GM21390 (cell line): ENCODE measurements around the gene EPHA7.

Experiments used
- ATAC-seq: cut with Tn5 transposase; IDR thresholded peaks from one replicate; pipeline ENCODE4 v1.9.1; 2021; ENCODE audit not compliant: unreplicated experiment

Gene EPHA7

DNA sequence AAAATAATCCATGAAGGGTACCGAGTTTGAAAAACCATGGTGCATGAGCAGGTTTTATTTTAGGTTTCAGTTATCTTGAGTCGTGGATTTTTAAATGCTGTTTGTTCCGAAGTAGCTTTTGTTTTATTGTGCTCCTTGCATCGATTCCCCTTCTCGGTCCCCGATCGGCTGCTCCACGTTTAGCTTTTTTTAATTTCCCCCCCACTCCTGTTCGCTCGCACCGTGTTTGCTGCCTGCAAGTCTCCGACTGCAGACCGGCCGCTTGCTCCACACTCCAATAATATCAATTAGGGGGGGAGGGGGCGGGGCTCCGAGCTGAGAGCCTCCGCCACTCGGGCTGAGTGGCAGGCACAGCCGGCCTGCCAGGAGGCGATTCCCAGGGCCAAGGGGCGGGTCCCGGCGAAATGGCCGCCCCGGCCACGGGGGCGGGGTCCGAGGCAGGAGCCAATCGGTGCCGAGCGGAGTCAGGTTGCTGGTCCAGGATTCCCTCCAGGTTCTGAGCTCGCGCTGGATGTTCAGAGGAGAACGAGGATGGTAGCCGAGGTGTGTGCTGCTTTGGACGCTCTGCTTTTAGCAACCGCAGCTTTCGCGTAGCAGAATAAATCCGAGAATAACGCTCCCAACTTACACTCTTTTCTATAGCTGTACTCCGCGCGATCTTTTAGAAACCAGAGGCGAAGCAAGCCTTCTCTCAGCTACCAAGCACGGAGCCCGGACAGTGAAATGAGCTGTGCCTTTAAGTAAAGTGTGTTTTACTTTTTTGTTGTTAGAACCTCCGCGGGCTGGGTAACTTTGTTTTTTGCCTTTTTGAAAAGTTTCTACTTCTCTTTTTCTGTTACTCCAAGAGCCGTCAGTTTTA lies at the start of gene EPHA7:
TSS of gene EPHA7 (minus strand) at position 256 of the 859 bp plus-strand sequence. CDS start at position 38, 218 bp downstream.
- peak; percentile 90 for ATAC-seq

DNA sequence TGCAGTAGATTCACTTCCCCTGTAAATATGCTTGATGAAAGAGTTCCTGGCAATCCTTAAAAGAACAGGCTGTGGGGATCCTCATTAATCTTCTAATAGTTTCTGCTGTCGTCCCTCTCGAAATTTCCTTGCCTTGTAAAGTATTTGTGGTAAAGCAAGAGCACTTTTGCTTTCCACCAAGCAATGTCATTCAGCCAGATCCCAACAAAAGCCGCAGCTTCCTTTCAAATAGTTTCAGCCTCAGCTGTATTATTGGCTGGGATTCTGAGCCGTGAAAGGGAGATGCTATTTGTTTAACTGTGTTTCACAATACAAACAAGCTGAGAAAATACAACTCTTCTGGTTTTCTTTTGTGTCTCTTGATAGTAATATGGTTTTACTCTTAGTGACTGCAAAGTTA lies 48.9 kb upstream of the EPHA7 start:
- no peak for ATAC-seq

DNA sequence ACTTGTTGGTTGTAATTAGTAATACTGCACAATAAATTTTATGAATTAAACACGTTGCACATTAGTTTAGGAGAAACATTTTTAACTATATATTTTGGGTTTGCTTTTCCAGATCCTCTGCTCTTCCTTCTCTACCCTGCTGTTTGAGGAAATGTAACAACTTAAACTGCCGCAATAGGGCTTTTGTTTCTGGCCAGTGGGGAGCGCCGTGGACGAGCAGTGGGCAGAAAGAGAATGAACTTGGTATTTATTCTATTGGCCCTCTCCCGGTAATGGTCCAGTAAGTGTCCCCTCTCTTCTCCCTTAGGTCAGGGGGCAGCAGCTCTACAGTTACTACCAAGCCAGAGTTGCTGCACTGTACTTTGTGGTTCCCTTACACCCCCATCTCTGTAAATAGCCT lies 35.2 kb upstream of the EPHA7 start:
- no peak for ATAC-seq

DNA sequence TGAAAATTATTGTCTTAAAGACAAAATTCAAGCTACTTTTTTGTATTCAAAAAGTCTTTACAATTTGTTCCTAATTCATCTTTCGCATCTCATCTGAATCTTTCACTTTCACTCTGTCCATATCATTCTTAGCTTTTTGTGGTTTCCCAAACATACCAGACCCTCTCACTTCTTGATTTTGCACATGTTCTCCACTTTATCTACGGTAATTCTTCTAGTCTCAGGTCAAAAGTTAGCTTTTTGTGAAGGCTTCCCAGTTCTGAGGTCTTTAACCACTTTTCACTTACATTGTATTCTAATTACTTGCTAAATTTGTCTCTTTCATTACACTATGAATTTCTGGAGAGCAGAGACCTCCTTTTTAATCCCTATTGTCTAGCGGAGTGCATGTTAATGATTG lies 34.6 kb upstream of the EPHA7 start:
- peak; percentile 82 for ATAC-seq

DNA sequence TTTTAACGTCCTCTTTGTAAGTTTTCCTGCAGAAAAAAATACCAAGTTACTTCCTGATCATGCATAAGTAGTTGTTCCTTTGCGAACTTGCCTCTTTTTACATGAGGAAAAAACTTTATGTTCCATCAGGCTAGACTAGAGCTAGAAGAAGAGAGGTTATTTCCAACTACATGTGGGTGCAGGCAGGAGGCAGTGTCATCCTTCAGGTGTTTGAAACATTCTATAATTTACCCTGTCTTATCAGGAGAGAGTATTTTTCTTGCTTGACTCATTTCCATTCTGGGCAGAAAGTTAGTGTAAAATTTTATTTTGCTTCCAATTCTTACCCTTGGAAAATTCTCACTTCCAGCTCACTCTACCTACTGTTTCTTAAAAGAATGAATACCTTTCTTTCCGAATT lies 28.5 kb upstream of the EPHA7 start:
- no peak for ATAC-seq

DNA sequence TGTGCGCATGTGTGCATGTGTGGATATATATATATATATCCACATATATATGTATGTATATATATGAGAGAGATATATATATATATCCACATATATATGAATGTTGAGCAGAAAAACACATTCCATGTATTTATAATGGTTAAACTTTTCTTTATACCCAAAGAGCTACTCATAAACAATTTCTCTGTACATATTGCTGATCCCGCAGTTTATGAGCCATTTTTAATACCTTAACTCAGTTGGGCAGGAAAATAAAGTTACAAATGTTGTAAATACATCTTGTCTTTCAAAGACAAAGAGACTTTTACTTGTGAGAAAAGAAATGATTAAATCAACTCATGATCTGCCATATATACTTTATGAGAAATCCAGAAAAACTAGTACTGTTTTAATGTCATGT lies 18.1 kb upstream of the EPHA7 start:
- no peak for ATAC-seq

DNA sequence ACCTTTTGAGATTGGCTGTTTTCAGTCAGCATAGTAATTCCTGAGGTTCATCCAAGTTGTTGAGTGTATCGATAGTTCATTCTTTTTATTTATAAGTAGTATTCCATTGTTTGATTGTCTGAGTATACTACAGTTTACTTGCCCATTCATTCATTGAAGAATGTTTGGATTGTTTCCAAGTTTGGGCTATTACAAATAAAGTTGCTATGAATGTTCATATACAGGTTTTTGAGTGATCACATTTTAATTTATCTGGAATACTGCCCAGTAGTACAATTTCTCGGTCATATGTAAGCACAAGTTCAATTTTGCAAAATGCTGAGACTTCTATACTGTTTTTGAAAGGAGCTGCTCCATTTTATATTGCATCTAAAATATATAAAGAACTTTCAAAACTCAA lies 14.2 kb upstream of the EPHA7 start:
- ATAC-seq, result no peak

DNA sequence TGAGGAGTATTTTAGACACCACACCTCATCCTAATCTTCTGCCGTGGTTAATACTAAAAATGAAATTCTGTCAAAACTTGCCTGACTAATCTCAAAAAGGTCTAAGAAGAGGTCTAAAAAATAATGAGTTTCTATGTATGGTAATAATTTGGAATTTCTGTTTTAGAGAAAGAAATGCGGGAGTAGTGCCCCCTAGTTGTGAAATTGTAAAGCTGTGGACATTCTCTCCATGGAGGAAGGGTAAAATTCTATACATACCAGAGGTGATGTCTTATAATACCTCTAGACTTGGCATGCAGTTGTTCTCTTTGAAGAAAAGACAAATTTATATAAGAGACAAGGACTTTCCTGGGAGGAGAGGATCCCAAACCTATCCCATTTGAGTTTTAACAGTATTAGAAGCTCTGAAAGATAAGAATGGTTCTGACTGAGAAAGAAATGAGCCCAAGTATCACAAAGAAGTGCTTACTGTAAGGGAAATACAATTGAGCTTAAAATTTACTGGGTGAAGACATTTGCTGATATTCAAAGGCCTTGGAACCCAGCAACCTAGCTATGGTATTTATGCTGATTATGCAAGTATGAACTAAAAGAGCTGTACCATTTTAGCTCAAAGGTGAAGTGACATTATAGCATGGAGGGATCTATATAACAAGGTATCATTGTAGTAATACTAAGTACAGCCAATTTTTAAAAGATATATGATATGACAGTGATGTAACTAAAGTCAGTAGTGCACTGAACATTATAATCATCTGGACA lies 5.1 kb upstream of the EPHA7 start:
- no peak for ATAC-seq

DNA sequence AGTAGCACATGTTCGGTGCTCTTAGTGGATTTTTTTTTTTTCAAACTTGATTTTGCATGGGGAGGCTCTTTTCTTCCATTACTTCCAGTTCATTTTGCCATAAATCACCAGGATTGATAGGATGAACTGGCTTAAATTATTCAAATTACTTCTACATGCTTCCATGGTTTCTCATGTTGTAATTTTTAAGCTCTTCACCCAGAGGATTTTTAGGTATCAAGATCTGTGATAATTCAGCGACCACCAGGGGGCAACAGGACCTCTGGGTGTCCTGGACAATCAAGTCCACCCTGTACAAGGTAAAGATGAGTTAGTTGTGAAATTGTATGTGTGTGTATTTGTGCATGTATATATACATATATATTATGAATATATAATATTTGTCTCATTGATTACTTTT lies 4.2 kb upstream of the EPHA7 start:
- ATAC-seq, result no peak

DNA sequence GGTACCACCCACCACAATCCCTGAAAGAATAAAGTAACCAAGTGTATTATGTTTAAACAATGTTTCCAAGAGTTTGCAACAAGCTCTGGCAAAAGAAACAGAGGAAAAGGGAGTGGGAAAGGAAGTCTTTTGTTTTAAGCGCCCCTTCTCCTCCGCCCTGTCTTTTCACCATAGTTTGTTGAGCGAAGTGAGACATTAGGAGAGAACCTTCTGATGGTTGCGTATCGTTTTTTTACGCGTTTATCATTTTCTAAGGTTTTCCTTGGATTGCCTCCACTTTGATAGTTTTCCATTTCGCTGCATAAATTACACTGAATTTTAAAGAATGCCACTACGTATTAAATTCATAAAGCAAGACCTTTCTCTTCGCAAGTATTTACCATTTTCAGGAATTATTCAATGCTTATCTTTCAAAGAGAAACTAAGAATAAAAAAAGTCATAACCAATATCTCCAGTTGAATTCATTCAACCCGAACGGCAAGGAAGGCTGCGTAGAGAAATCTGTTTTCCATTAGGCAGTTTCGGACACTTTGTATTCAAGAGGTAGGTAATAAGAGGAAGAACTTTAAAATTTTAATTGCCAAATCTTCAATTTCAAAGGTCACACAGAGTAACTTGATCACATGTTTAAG lies 920 bp upstream of the EPHA7 start:
- ATAC-seq, result no peak

DNA sequence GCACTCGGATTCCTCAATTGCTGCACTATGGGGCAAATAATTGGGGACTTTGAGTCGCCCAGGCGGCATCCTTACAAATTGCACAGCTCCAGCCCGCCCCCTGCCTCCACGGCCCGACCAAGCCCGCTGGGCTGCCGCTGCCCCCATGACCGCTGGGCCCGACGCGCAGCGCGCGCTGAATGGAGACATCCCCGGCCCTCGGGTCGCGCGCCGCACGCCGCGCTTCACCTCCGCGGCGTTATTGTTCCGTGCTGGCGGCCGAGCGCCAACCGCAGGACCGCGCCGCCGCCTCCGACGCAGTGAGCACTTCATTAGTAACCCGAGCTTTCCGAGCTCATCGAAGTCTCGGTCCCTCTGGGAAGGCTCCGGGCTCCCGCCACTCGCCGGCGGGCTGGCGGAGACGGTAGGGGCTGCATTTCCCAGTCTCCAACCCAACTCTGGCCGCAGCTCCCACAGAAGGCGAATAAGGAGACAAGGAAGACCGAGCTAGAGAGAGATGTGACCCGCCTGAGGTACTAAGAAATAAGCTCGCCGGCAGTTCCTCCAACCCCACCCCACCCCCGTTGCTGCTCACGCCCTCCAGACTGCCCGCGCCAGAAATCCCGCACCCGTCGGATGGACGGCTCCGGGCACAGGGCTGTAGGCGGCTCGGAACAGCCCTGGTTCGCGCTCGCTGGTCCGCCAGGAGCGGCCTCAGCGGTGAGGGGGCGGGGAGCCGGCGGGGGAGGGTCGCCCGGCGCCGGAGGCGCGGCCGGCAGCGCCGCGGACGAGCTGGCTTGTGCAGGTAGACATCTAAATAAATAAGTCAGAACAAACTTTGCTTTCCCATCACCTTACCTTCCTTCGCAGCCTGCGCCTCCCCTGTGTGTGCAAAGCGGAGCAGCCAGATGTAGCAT lies 703 bp downstream of the EPHA7 start:
- peak; percentile 4 for ATAC-seq

DNA sequence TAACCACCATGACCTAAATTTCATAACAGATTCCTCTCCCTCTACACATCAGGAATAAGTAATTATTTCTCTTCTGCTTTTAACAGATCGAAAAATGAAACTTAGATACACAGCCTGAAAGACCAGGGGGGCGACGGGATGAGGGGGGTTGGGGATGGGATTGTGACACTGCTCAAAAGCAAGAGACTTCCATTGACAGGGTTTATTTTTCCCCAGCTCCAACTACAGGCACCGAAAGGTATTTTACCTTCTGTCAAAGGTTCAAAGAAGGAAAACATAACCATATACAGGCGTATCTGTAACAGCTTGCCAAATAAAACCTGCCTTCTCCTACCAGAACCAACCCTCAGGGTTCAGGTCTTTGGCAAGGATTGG lies 1.3 kb downstream of the EPHA7 start:
- no peak for ATAC-seq

DNA sequence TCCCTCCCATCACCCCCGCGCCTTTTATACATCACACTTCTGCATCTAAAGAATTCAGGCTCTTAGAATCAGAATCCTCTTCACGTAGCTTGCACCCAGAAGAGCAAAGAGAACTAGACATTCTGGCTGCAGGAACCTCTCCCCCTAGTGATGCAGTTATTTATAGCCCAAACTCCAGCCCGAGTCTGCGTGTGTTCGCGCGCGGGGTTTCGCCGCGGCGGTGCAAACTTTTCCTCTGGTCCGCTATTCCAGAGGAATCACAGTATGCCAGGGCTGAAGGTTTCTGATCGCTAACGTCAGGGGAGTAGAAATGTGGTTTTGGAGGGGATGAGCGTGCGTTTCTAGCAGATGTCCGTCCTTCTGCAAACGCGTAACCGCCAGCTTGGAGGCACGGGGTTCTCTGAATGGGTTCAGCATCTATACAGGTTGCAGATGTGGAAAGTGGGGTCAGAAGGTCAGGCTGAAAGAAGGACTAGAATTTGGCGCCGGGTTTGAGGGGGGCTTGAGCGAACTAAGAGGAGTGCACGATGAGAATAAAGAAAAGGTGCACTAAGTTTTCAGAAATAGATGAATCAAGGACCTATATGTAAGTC lies 1.8 kb downstream of the EPHA7 start:
- no peak for ATAC-seq

DNA sequence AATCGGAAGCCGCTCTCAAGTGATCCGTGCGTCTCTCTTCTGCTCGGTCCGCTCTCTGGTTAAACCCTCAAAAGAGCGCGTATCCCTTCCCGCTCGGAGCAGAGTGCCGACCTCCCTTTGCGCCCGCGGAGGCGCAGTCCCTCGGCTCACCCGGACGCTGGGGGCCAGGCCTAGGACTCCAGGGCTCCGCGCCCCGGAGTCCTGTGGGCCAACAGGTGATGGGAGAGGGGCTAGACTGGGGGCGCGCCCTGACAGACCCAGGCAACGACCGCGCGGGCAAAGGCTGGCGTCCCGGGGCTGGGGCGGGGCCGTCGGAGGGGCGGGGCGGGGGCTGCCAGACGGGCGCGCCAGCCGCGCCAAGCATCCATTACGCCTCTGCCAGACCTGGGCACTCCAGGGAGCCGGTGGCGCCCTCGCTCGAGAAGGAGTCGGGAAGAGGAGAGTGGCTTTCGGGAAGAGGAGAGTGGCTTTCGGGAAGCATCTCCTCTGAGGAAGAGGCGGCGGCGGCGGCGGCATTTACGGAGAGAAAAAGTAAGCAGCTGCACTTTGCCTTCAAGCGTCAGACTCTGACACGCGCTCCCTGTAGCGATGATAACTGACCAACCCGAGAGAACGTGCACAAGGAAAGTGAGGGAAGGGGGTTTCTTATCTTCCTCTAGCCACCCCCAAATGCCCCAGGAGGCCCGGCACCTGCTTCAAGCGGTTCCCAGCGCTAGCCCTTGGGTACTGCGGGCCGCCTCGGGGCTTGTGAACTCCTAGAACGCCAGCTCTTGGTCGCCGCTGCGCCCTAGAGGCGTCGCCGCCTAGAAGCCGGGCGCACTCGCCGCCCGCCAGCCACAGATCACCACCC lies 2.6 kb downstream of the EPHA7 start:
- ATAC-seq, result no peak

DNA sequence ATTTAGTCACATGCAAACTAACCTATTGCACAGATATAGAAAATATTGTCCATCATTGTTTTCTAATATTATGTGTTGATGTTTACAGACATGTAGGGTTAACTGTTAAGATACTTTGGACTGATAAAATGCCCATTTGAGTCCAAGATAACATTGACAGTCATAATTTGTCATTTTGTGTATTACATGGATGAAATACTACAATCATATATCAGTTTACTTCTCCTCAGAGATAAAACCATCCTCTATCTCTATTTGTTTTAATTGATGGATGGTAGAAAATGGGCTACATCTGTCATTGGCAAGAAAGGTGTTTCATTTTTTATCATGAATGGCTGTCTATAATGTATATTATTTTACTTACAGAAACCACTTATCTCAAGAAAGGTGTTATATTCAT lies 6.2 kb downstream of the EPHA7 start:
- no peak for ATAC-seq

DNA sequence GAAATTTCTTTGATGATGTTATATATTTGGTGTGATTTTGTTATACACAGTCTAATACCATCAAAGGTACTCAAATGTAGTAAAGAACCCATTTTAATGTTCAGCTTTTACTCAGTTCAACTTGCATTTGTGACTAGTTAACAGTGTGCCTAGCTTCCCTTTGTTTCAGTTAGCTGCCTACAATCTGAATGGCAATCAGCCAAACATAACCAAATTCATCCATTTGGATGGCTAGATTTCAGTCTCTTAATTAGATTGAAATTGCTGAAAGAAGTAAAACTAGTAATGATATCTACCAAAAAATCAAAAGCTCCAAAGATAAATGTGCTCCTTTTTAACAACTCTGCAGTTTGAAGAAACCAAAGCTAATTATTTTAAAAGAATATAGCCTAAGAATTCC lies 6.9 kb downstream of the EPHA7 start:
- no peak for ATAC-seq

DNA sequence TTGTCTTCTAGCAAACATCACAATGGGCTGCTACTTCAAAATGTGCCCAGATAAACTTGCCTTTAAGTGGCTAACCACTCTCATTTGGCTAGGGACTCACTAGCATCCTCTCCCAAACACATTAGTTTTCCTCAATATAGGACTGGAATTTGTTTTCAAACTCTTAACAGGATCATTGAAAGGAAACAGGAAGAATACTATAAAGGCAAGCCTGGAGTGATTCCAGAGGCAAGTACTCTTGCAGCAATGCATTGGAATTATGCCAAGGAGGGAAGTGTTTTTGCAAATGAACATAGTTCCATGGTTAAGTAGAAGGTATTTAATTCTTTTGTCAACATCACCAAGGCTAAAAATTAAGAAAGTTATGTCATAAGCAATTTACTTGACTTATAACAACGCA lies 12.2 kb downstream of the EPHA7 start:
- no peak for ATAC-seq

DNA sequence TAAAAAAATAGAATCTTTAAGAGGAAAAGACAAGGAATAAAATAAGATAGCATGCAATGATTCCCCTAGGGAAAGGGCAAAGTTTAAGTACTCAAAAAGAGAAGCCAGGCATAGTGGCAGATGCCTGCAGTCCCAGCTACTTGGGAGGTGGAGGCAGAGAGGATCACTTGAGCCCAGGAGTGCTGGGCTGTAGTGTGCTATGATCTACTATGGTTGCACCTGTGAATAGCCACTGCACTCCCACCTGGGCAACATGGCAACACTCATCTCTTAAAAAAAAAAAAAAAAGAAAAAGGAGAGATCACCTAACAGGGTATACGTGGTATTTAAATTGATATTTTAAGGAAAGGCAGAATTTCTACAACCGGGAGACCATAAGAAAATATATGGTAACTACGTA lies 16.0 kb downstream of the EPHA7 start:
- no peak for ATAC-seq

DNA sequence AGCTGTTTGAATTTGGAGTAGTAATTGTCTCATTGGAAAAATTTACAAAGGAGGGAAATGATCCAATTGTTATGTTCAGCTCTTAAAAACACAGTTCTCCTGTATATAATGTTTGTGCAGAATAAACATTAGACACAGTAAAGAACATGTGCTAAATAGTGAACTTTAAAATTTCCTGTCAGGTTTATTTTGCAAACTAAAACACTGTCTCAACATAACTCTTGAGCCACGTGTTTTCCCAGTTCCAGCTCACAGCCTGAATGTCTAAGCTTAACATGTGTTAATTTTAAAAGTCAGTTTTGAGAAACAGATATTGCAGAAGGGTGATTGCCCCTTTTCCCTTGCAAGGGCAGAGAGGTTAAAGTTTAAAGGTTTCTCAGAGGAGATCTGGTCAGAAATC lies 20.6 kb downstream of the EPHA7 start:
- no peak for ATAC-seq

DNA sequence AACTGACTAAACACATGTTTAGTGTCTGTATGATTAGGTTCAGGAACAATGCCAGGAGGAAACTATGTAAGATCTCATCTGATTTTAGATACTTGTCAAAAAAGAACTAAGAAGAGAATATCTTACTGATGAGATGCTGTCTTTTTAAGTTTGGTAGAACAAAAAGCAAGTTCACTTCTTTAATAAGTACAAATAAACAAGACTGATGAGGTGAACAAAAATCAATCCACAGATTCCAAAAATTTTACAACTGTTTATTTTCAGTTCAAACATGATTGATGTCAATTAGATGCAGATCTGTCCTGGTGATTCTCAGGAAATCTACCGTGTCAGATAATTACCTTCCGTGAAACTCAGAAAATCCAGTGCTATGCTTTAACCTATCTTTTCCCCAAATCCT lies 24.9 kb downstream of the EPHA7 start:
- no peak for ATAC-seq
